ENCODE data around the gene TMEM42.
"Not testable (repeated sequence)": the region's sequence is repeated elsewhere in the genome, so short reads cannot be mapped to it uniquely, and the experiment has no call there.

Gene TMEM42

DNA sequence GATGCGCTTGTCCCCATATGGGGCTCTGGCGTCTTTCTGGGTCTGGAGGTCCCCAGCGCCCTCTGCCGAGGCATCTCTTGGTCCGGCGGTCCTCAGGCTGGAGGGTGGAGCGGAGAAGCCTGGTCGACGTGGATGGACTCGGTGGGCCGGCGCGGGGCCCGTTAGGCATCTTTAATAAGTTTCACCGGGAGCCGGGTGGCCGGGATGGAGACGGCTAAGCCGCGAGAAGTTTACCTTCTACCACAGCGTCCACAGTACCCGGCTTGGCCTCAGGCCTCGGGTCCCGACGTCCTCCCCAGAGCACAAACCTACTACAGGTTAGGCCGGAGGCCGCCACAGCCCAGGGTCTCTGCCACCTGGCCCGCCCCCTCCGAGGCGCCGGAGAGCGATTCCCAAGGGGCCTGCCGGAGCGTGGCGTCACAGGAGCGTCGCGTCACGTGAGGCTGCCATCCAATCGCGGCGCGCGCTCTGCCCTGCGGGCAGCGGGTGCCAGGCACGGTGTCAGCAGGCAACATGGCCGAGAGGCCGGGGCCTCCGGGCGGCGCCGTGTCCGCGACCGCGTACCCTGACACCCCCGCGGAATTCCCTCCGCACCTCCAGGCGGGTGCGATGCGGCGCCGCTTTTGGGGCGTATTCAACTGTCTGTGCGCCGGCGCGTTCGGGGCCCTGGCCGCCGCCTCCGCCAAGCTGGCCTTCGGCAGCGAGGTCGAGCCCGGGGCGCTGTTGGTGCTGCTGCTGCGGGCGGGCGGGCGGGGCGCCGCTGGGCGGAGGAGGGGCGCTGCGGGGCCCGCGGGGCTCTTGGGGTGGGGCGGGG, at the start of gene TMEM42:
TSS of gene TMEM42 (plus strand) at position 501 of the 814 bp plus-strand sequence. CDS start at position 514, 13 bp downstream.
- DNase-seq, result peak; percentile 82

DNA sequence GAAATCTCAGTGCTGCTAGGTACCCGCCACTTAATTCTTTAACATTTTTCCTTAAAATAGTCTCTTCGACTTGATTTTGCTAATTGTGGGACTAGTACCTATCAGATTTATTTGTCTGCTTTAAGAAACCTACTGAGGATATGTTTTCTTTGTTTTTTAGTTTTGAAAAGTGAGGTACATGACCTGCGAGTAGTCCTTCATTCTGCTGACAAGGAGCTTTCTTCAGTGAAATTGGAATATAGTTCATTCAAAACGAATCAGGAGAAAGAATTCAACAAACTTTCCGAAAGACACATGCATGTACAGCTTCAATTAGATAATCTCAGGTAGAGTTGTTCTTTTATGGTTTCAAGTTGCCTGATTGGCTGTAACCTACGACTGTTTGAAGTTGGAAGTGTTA, 47.0 kb upstream of the TMEM42 start:
- no peak for DNase-seq

DNA sequence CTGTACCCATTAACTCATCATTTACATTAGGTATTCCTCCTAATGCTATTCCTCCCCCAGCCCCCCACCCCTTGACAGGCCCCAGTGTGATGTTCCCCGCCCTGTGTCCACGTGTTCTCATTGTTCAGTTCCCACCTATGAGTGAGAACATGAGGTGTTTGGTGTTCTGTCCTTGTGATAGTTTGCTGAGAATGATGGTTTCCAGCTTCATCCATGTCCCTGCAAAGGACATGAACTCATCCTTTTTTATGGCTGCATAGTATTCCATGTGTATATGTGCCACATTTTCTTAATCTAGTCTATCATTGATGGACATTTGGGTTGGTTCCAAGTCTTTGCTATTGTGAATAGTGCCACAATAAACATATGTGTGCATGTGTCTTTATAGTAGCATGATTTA, 45.4 kb upstream of the TMEM42 start:
- not testable (repeated sequence) for DNase-seq

DNA sequence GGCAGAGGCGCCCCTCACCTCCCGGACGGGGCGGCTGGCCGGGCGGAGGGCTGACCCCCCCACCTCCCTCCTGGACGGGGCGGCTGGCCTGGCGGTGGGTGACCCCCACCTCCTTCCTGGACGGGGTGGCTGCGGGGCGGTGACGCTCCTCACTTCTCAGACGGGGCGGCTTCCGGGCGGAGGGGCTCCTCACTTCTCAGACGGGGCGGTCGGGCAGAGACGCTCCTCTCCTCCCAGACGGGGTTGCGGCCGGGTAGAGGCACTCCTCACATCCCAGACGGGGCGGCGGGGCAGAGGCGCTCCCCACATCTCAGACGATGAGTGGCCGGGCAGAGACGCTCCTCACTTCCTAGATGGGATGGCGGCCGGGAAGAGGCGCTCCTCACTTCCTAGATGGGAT, 40.5 kb upstream of the TMEM42 start:
- not testable (repeated sequence) for DNase-seq

DNA sequence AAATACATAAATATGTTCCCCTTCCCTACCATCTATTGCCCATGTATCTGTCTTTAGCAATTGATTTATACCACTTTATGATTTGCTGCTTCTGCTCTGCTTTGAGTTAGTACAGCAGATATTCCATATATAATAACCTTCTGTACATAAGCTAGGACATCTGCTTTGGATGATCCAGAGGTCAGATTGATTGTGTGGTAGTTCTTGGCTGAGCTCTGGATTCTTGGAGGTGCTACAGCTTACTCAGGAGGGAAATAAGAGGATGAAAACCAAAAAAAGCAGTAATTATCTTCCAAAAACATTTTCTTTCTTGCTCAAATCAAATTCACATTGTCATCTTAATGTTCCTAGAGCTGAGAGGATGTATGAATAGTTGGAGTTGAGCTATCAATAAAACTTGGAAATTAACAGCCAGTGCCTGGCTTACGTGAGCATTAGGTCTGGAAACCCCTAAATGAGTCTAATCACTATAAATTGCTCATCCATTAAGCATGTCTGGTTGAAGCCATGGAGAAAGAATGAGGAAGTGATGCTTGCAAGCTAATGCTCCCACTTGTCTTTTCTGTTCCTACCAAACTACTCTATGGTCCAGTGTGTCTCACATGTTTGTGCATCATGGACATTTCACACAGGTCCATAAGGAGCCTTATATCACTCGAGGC, 36.3 kb upstream of the TMEM42 start:
- DNase-seq, result no peak

DNA sequence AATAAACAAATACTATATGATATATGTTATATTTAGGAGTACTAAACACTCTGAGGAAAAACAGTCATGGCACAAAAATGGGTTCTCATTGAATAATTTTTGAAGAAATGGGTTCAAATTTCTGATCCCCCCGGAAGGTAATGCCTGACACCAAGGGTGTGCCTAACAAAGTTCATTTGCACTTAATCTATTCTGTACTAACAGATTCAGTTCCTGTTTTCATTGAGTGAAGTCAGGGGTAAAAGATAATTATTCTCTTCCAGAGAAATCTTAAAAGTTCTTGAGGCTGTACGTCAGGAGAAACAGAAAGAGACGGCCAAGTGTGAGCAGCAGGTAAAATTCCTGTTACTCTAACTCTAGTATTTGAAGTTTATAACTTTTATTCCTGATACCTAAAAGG, 34.5 kb upstream of the TMEM42 start:
- DNase-seq, result no peak

DNA sequence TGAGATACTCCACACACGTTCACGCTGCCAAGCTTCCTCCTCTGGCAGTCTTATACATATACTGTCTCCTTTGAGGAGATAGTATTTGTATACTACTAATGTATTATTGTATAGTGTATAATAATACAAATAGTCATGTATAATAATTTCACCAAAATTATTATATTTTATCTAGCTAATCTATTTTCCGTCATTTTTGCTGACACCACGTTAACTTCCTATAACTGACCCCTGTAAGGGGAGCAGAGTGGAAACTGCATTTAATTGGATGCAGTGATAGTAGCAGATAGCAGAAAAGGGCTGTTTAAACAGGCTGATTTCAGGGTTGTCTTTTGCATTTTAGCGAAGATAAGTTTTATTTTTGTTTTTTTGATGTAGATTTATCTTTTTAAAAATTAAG, 30.5 kb upstream of the TMEM42 start:
- no peak for DNase-seq

DNA sequence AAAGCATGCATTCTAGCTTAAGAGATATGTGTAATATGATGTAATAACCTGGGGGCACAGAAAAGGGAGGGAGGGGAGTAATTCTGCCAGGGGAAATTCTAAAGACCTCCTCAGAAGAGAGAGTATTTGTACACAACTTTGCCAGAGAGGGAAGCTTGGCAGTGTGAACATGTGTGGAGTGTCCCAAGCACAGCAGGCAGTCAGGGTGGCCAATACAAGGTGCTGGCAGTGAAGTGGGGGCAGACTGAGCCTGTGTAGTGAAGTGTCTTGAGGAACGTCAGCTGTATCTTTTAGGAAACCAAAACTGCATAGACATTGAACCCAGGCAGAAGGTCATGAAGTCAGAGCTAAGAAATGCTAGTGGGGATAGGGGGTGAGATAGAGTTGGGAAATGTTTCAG, 29.7 kb upstream of the TMEM42 start:
- DNase-seq, result no peak

DNA sequence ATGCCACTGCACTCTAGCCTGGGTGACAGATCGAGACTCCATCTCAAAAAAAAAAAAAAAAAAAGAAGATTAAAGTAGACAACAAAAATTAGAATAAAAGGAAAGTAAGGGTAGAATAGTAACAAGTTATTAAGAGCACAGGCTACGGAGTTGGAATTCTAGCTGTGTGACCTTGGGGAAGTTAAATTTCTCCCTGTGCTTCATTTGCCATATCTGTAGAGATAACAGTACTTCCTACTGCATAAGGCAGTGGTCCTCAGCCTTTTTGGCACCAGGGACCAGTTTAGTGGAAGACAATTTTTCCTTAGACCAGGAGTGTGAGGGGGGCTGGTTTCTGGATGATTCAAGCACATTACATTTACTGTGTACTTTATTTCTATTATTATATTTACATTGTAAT, 28.7 kb upstream of the TMEM42 start:
- no peak for DNase-seq

DNA sequence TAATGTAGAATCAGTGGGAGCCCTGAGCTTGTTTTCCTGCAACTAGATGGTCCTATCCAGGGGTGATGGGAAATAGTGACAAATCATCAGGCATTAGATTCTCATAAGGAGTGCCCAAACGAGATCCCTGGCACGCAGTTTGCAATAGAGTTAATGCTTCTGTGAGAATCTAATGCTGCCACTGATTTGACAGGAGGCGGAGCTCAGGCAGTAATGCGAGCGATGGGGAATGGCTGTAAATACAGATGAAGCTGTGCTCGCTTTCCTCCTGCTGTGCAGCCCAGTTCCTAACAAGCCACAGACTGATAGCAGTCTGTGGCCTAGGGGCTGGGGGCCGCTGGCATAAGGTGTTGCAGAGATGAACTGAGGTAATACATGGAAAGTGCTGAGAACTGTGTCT, 28.3 kb upstream of the TMEM42 start:
- no peak for DNase-seq

DNA sequence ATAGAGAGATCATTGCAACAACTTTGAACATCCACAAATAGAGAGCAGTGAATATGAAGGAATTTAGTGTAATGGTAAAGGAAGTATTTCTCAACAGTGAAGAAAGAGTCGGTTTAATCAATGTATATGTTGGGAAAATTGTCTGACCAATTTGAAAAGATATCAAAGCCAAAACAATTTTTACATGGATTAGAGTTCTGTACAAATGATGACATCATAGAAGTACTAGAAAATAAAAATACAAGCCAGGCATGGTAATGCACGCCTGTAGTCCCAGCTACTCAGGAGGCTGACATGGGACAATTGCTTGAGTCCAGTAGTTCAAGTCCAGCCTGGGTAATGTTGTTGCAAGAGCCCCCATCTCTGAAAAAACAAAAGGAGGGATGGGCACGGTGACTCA, 26.0 kb upstream of the TMEM42 start:
- no peak for DNase-seq

DNA sequence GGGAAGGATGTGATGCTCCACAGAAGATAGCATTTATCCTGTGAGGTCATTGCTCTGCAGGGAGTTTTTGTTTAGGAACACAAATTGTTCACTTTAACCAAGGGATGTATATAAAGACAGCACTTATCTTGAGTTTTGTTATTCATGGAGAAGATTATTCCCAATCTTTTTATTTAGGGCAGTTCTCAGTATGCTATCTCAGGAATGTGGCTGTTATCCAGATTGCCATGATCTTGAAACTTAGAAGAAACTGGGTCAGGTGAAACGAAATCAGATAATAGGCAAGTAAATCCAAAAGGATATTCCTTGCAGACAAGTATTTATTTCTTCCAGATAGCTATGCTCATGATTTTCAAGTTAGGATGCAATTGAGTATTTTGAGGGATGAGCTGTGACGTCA, 19.3 kb upstream of the TMEM42 start:
- no peak for DNase-seq

DNA sequence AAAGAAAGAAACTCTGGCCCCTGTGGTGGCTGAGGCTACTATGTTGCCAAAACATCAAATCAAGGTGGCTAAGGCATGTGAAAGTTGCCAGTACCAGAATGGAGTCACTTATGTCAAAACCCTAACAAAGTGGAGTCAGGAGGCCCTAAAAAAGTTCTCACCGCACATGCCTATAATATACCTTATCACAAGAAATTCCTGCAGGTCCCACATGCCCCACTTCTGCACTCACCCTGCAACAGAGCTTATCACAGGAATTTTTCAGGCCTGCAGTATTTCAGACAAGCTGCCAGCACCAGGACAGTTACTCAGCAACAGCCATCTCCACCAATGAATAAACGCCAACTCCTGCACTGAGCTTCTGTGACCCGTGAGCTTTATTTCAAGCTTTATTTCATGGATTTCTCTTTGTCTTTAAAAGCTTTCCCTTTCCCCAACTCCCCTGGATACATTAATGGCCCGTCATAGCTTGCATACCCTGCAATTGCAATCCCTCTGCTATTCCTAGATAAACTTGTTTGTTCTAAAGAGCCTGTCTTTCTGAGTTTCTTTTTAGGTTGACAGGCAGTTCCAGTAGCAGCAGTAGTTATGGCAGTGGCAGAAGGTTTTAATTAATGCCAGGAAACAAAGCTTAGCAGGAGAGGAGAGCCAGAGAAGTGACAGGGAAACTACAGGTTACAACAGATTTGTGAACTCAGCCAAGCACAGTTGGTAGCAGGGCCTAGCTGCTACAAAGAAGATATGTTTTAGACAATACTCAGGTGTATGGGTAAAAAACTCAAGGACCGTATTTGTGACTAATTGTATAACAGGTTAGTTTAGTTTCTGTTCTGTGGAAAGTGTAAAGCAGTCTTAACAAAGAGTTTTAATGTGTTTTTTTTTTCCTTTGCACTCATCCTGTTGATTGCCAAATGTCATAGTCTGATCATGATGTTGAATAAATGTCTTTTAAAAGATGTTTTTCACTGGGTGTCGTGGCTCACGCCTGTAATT, 15.9 kb upstream of the TMEM42 start:
- no peak for DNase-seq

DNA sequence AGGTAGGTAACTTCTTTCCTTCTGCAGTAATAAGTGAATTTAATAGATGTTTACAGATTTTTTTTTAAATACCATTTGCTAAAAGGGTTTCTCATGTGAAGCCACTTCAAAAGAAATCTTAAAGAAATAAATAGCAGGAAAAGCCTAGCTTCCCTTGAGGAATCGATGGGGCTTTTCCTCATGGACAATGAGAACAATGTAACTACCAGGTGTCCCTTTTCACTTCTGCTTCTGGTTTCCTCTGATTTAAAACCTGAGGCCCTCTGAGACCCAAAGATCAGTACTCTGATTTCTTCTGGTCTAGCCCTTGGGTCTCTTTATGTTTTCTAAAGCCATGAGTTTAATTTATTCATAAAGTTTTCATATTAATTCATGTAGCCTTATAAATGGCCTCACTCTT, 13.1 kb upstream of the TMEM42 start:
- no peak for DNase-seq

DNA sequence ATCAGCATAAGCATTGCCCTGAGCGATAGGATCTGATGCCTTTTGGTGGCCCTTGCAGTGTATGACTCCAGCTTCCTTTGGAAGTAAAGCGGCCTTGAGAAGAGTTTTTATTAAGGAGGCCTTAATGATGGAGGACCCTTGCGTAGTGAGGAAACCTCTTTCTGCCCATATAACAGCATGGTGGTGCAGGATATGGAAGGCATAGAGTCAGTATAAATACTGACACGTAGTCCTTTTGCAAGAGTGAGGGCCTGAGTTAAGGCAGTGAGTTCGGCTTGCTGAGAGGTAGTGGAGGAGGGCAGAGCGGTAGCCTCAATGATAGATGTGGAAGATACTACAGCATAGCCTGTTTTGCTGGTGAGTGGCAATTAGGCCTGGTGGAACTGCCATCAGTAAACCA, 5.0 kb upstream of the TMEM42 start:
- DNase-seq, result not testable (repeated sequence)

DNA sequence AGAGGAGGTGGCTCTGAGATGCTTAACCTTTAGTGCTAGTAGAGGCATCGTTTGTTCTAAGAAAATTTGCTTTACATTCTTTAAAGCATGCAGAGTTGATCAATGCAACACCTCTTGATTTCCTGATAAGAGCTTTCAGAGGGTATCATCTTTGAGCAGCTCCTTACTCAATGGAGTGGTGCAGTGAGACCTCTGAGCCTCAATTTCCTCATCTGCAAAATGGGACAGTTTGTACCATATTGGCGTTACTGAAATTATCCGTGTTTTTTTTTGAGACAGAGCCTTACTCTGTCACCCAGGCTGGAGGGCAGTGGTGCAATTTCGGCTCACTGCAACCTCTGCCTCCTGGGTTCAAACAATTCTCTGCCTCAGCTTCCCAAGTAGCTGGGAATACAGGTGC, 1.6 kb upstream of the TMEM42 start:
- no peak for DNase-seq

DNA sequence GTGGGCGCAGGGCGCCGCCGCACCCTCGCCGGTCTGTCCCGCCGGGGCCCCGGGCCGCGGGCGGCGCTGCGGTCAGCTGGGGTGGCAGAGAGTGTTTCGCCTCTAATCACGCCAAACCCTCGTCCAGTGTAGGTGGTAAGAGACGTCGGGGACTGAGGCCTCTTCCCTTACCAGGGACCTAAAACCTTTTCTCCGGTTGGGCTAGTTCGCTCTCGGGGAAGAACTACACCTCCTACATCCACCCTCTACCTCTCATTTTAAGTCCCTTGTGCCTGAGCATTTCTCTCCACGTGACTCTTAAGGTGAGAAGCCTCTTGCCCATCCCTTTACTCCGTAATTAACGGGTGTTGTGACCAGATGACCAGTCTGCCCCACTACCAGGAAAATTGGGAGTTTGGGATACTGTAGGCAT, 520 bp downstream of the TMEM42 start:
- peak; percentile 15 for DNase-seq

DNA sequence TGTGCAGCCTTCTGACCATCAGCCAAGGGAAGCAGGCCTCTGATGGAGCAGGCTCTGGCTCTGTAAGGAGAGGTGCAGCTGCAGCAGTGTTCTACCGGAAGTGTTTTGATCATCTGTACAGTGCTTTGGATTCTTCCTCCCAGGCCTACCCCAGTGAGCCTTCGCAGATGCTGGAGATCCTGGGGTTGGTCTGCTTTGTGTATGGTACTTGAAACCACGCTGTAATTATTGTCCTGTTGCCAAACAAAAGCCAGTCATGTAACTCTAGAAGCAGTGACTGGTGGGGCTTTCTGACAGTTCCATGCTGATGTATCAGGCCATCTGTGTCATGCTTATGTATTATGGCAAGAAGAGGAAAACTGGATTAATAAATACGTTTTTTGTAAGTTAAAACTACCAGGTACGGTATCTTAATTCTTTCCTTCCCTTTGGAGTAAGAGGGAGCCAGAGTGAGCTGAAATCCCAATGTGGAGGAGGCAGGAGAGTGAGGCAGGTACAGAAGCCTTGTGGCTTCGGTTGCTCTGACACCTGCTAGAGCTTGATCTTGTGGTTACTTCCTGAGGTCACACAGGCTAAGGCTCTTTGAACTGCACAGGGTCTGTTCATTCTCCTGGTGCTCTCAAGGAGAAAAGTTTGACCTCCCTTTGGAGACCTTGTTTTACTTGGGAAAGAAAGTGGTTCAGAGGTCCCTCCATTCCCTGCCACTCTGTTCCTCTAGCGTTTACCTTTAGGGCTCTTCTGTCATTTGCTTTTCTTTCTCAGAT, 3.7 kb downstream of the TMEM42 start:
- DNase-seq, result no peak

DNA sequence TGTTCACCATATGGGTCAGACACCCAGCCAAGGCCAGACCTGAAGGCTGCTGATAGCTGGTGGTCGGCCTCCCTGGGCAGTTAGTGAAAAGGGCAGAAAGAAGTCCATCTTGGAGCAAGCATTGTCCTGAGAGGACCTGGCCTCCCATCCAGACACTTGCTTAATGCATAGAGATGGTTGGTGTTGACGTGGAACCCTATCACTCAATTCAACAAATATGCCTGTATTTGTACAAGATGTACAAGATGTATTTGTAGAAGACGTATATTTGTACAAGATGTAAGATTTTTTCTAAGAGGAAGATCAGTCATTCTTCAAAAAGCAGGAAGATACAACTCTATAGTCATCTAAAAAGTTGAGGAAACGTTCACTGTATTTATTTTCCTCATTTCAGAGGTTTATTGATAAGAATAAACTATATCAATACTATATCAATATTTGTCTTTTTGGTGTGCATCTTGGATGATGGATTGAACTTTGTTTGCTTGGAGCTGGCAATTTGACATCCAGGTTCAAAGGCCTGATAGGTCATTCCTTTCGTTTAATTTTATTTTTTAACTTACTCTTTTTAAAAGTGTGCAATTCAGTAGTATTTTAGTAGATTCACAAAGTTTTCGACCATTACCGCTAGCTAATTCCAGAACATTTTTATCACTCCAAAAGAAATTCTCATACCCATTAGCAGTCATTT, 5.9 kb downstream of the TMEM42 start:
- no peak for DNase-seq

DNA sequence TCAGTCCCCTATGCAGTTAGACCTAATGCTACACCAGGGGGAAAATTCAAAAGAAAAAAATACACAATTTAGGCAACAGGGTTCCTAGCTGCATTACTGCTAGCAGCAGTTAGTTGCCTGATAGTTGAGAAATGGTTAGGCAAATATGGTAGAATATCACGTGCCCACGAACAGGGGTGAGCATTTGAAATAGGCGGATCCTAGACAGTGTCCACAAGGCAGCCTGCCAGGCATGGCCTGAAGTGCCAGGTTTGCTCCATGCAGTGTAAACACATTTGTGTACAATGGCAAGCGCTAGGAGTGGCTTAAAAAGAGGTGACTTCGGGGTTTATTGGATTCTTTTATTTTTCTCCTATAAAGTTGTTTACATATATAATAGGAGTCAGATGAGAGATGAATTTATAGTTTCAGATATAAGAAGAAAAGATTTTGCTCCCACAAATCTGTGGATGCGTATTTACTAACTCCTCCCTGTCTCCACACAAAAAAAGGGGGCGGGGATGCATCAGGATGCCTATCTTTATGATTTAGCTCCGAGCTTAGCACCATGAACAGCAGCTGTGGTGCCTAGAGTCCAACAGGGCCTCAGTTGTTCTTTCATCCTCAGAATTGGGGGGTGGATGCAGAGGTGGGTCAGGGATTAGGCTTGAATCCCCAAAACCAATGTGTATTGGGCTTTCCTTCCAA, 8.8 kb downstream of the TMEM42 start:
- DNase-seq, result no peak

DNA sequence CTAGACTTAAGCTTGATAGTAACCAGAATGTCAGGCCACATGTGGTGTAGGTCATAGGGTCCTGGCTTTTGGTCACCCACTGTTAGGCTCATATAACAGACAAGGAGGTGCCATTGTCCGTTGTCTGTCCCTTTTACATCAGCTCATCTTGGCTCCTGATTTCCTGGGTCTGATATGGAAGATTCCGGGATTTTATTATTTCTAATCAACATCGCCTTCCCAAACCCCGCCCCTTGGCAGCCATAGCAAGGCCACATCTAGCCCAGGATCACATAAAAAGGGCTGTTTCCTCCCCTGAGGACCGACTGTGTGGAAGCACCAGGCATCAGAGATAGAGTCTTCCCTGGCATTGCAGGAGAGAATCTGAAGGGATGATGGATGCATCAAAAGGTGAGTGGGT, 12.6 kb downstream of the TMEM42 start, which contains the start of gene TGM4:
TSS of gene TGM4 (plus strand) at position 301 of the 400 bp plus-strand sequence. CDS start at position 372, 71 bp downstream.
- DNase-seq, result no peak
